HEK293 (cell line): ENCODE measurements around the gene EDEM3.

Experiments
- CTCF ChIA-PET: fragments of 350-600 bp; formaldehyde crosslinking; extraction: SDS; loops from one replicate; lab custom pipeline; 2021; ENCODE audit warnings: antibody characterized with exemption; lab: Yijun Ruan, JAX
- POLR2A ChIA-PET: fragments of 300-600 bp; formaldehyde crosslinking; extraction: SDS; loops from one replicate; lab custom pipeline; 2020; ENCODE audit warnings: antibody characterized with exemption, inconsistent platforms; lab: Yijun Ruan, JAX
- H3K27ac ChIP-seq: fragments of 200-500 bp; sonication (Bioruptor generic); 2 replicates; pipeline ENCODE4 v1.5.1; 2014; ENCODE audit warnings: low read depth, low read length, control low read depth, inconsistent platforms; ENCODE audit errors: extremely low read depth
- H3K36me3 ChIP-seq, 2 experiments: fragments of 200-500 bp in 1 of 2; sonication (Bioruptor generic) in 1 of 2; 1 replicate in 1 of 2; 2 replicates in 1 of 2; pipeline ENCODE4 v1.5.1; 2014 to 2017; ENCODE audit warnings: inconsistent platforms in 2 of 2, low read length in 2 of 2; ENCODE audit not compliant: control insufficient read depth in 2 of 2, insufficient read depth in 1 of 2
- H3K4me1 ChIP-seq: fragments of 200-500 bp; sonication (Bioruptor generic); 2 replicates; pipeline ENCODE4 v1.5.1; 2014; ENCODE audit warnings: mild to moderate bottlenecking, low read length, inconsistent platforms; ENCODE audit not compliant: control insufficient read depth, insufficient read depth
- H3K4me3 ChIP-seq: 2 replicates; pipeline ENCODE4 v1.5.1; 2011; ENCODE audit warnings: low read depth, mild to moderate bottlenecking, control low read depth, low read length, moderate library complexity
- H3K9me3 ChIP-seq: fragments of 200-500 bp; sonication (Bioruptor generic); 2 replicates; pipeline ENCODE4 v1.5.1; 2014; ENCODE audit warnings: low read depth, low read length, inconsistent platforms; ENCODE audit not compliant: control insufficient read depth, insufficient read depth
- ATF2 ChIP-seq: fragments of 450-650 bp; formaldehyde crosslinking; IDR thresholded peaks from 2 replicates; pipeline ENCODE4 v1.5.1; 2016; ENCODE audit warnings: missing biosample characterization, missing genetic modification characterization, low read depth
- GLI4 ChIP-seq: fragments of 450-650 bp; formaldehyde crosslinking; IDR thresholded peaks from 2 replicates; pipeline ENCODE4 v1.5.1; 2016; ENCODE audit warnings: missing biosample characterization, missing genetic modification characterization
- PRDM10 ChIP-seq: fragments of 450-650 bp; formaldehyde crosslinking; IDR thresholded peaks from 2 replicates; pipeline ENCODE4 v1.5.1; 2016; ENCODE audit warnings: missing biosample characterization, missing genetic modification characterization
- SALL2 ChIP-seq: fragments of 450-650 bp; formaldehyde crosslinking; IDR thresholded peaks from 2 replicates; pipeline ENCODE4 v1.5.0; 2017; ENCODE audit warnings: missing biosample characterization, mild to moderate bottlenecking, missing genetic modification characterization, borderline replicate concordance
- TCF7L2 ChIP-seq: IDR thresholded peaks from 2 replicates; pipeline ENCODE4 v1.6.1; 2011; ENCODE audit warnings: low read depth, mild to moderate bottlenecking, inconsistent platforms, low read length, moderate library complexity, borderline replicate concordance
- ZBTB26 ChIP-seq: fragments of 450-650 bp; formaldehyde crosslinking; optimal IDR thresholded peaks from 2 replicates; pipeline ENCODE3; 2016; ENCODE audit warnings: missing biosample characterization, mild to moderate bottlenecking, missing genetic modification characterization
- ZFP3 ChIP-seq: fragments of 450-650 bp; formaldehyde crosslinking; IDR thresholded peaks from 2 replicates; pipeline ENCODE4 v1.5.1; 2016; ENCODE audit warnings: low read depth, missing biosample characterization, missing genetic modification characterization
- ZNF140 ChIP-seq: fragments of 450-650 bp; formaldehyde crosslinking; IDR thresholded peaks from 2 replicates; pipeline ENCODE4 v1.5.1; 2016; ENCODE audit warnings: missing biosample characterization, missing genetic modification characterization
- ZNF184 ChIP-seq: fragments of 450-650 bp; IDR thresholded peaks from 2 replicates; pipeline ENCODE4 v1.5.1; 2018; ENCODE audit warnings: missing biosample characterization, mild to moderate bottlenecking, missing genetic modification characterization
- ZNF292 ChIP-seq: fragments of 450-650 bp; formaldehyde crosslinking; IDR thresholded peaks from 2 replicates; pipeline ENCODE4 v1.5.1; 2016; ENCODE audit warnings: low read depth, missing biosample characterization, missing genetic modification characterization, borderline replicate concordance
- ZNF473 ChIP-seq: fragments of 450-650 bp; formaldehyde crosslinking; IDR thresholded peaks from 2 replicates; pipeline ENCODE4 v1.5.1; 2017; ENCODE audit warnings: missing biosample characterization, missing genetic modification characterization
- ZNF514 ChIP-seq: fragments of 450-650 bp; formaldehyde crosslinking; IDR thresholded peaks from 2 replicates; pipeline ENCODE4 v1.5.1; 2016; ENCODE audit warnings: missing biosample characterization, missing genetic modification characterization
- ZNF549 ChIP-seq: fragments of 450-650 bp; IDR thresholded peaks from 2 replicates; pipeline ENCODE4 v1.5.1; 2018; ENCODE audit warnings: missing biosample characterization, missing genetic modification characterization, mild to moderate bottlenecking, inconsistent platforms, moderate library complexity
- ZNF555 ChIP-seq: fragments of 450-650 bp; formaldehyde crosslinking; conservative IDR thresholded peaks from 2 replicates; pipeline ENCODE4 v1.5.1; 2017; ENCODE audit warnings: missing biosample characterization, mild to moderate bottlenecking, missing genetic modification characterization, inconsistent platforms
- ZNF747 ChIP-seq: fragments of 450-650 bp; formaldehyde crosslinking; IDR thresholded peaks from 2 replicates; pipeline ENCODE4 v1.5.1; 2016; ENCODE audit warnings: missing biosample characterization, missing genetic modification characterization
- ZNF837 ChIP-seq: fragments of 450-650 bp; formaldehyde crosslinking; IDR thresholded peaks from 2 replicates; pipeline ENCODE4 v1.5.1; 2016; ENCODE audit warnings: missing biosample characterization, missing genetic modification characterization
- ZNF843 ChIP-seq: fragments of 450-650 bp; formaldehyde crosslinking; IDR thresholded peaks from 2 replicates; pipeline ENCODE4 v1.5.1; 2016; ENCODE audit warnings: missing biosample characterization, missing genetic modification characterization
- ZSCAN16 ChIP-seq: fragments of 450-650 bp; formaldehyde crosslinking; IDR thresholded peaks from 2 replicates; pipeline ENCODE4 v1.5.1; 2016; ENCODE audit warnings: missing biosample characterization, missing genetic modification characterization
- ZSCAN30 ChIP-seq: fragments of 450-650 bp; IDR thresholded peaks from 2 replicates; pipeline ENCODE4 v1.5.1; 2018; ENCODE audit warnings: missing biosample characterization, mild to moderate bottlenecking, missing genetic modification characterization, moderate library complexity
- ZSCAN5A ChIP-seq: fragments of 450-650 bp; formaldehyde crosslinking; IDR thresholded peaks from 2 replicates; pipeline ENCODE4 v1.5.1; 2016; ENCODE audit warnings: missing biosample characterization, missing genetic modification characterization

The EDEM3 gene

GRCh38 chr1:184754476-184755225 is at the start of gene EDEM3 (continued):
- TF ChIP-seq PRDM10 (peak; percentile 29; the same call in 1 of the 2 replicates), ZNF473 (tag by site-specific recombination) (no peak), ZSCAN5A (tag by site-specific recombination) (0 out of 2 replicates have a peak, but pooled peaks have one; percentile 36), ZSCAN16 (tag by site-specific recombination) (no peak), SALL2 (tag by site-specific recombination) (no peak)
- TF ChIP-seq, all 188 proteins: peak for 46

GRCh38 chr1:184804220-184804619 is 49.6 kb upstream of the EDEM3 start:
- no peaks in the 10 kb centered on the region for H3K36me3 ChIP-seq
- H3K27ac ChIP-seq, result no peak overlapping the region
- TF ChIP-seq ZNF514 (tag by site-specific recombination) (no peak), TCF7L2 (no peak), ZSCAN30 (tag by site-specific recombination) (no peak), ZNF549 (tag by site-specific recombination) (no peak), ZNF837 (tag by site-specific recombination) (no peak), GLI4 (tag by site-specific recombination) (no peak), ZNF140 (tag by site-specific recombination) (no peak), ZNF555 (tag by site-specific recombination) (no peak), ZBTB26 (tag by site-specific recombination) (no peak), ZNF184 (tag by site-specific recombination) (no peak), ATF2 (tag by site-specific recombination) (no peak), ZFP3 (no peak), ZNF747 (tag by site-specific recombination) (no peak), ZNF292 (tag by site-specific recombination) (no peak), ZNF843 (tag by site-specific recombination) (no peak)
- no peaks in the 10 kb centered on the region for H3K4me1 ChIP-seq
- CTCF ChIA-PET, result interaction anchor here (1.3 to 5.5 kb wide), 5 partner anchors 13 to 866 kb away, joined by 3 to 123 read pairs (median 10); partner anchors contain the start of gene NIBAN1
- H3K4me3 ChIP-seq, result no peak overlapping the region
- POLR2A ChIA-PET, result no interaction called here
- no peaks in the 10 kb centered on the region for H3K9me3 ChIP-seq
